Islet of Langerhans (tissue), 1 donor: ENCODE measurements around the gene HHAT.
A peak's percentile ranks its signal among the peaks of the same experiment; 100 is the strongest.

ENCODE experiments used
- FAIRE-seq: peaks from one replicate; lab custom pipeline; 2011; peaks lifted over from hg19 to GRCh38; lab: Jason Lieb, UNC

HHAT gene

GRCh38 chr1:210360852-210361477 is 32.3 kb downstream of the HHAT start:
- FAIRE-seq: peak; percentile 96

GRCh38 chr1:210361665-210362064 is 33.0 kb downstream of the HHAT start:
- FAIRE-seq: no peak

- FAIRE-seq: no peak
These were observed 33.8 kb downstream of the HHAT start for GRCh38 chr1:210362526-210362925.

- no peak for FAIRE-seq
These were observed 34.4 kb downstream of the HHAT start for GRCh38 chr1:210363119-210363518.

GRCh38 chr1:210364479-210364878 is 35.8 kb downstream of the HHAT start:
- FAIRE-seq: no peak

- FAIRE-seq: no peak
These were observed 38.1 kb downstream of the HHAT start for GRCh38 chr1:210366767-210367166.

- FAIRE-seq: no peak
These were observed 38.9 kb downstream of the HHAT start for GRCh38 chr1:210367566-210367965.

GRCh38 chr1:210369425-210369824 is 40.7 kb downstream of the HHAT start:
- no peak for FAIRE-seq

- FAIRE-seq: no peak
These were observed 43.2 kb downstream of the HHAT start for GRCh38 chr1:210371916-210372315.

GRCh38 chr1:210372491-210372890 is 43.8 kb downstream of the HHAT start:
- no peak for FAIRE-seq

GRCh38 chr1:210372931-210373627 is 44.4 kb downstream of the HHAT start:
- no peak for FAIRE-seq

- FAIRE-seq: no peak
These were observed 44.9 kb downstream of the HHAT start for GRCh38 chr1:210373628-210373877.

GRCh38 chr1:210373878-210374599 is 45.3 kb downstream of the HHAT start:
- FAIRE-seq: peak; percentile 93

- no peak for FAIRE-seq
These were observed 45.9 kb downstream of the HHAT start for GRCh38 chr1:210374600-210374953.

- FAIRE-seq: no peak
These were observed 48.2 kb downstream of the HHAT start for GRCh38 chr1:210376836-210377372.

GRCh38 chr1:210377731-210378333 is 49.1 kb downstream of the HHAT start:
- no peak for FAIRE-seq

GRCh38 chr1:210378736-210379135 is 50.0 kb downstream of the HHAT start:
- FAIRE-seq: no peak

- no peak for FAIRE-seq
These were observed 53.2 kb downstream of the HHAT start for GRCh38 chr1:210381934-210382333.

GRCh38 chr1:210384625-210385024 is 55.9 kb downstream of the HHAT start:
- no peak for FAIRE-seq

GRCh38 chr1:210385228-210385627 is 56.5 kb downstream of the HHAT start:
- no peak for FAIRE-seq

- no peak for FAIRE-seq
These were observed 65.6 kb downstream of the HHAT start for GRCh38 chr1:210394281-210394821.

- FAIRE-seq: no peak
These were observed 67.8 kb downstream of the HHAT start for GRCh38 chr1:210396541-210396940.

- FAIRE-seq: peak; percentile 9
These were observed 68.5 kb downstream of the HHAT start for GRCh38 chr1:210397252-210397651.
